Osteocyte (in vitro differentiated cells): ENCODE results near the gene GGA2. TPM values are rescaled to one million over a fixed set of nuclear protein-coding genes. Genes with fewer than 3 reads are reported as not detected.
A peak's percentile ranks its signal among the peaks of the same experiment; 100 is the strongest.

Experiments
- DNase-seq: peaks from one replicate; pipeline ENCODE4 v3.0.0; 2021; ENCODE audit warnings: mixed read lengths; ENCODE audit not compliant: unreplicated experiment; ENCODE audit errors: extremely low spot score
- H3K27ac Mint-ChIP-seq: one replicate; pipeline ENCODE4 v1.8.0; 2021; ENCODE audit warnings: mild to moderate bottlenecking, mixed read lengths; ENCODE audit not compliant: unreplicated experiment
- H3K27me3 Mint-ChIP-seq: one replicate; pipeline ENCODE4 v1.8.0; 2021; ENCODE audit warnings: mixed read lengths; ENCODE audit not compliant: unreplicated experiment
- H3K36me3 Mint-ChIP-seq: one replicate; pipeline ENCODE4 v1.8.0; 2021; ENCODE audit warnings: mixed read lengths; ENCODE audit not compliant: unreplicated experiment
- H3K4me1 Mint-ChIP-seq: one replicate; pipeline ENCODE4 v1.8.0; 2021; ENCODE audit warnings: mixed read lengths; ENCODE audit not compliant: unreplicated experiment
- H3K4me3 Mint-ChIP-seq: one replicate; pipeline ENCODE4 v1.8.0; 2021; ENCODE audit warnings: mild to moderate bottlenecking, moderate library complexity, mixed read lengths; ENCODE audit not compliant: unreplicated experiment
- H3K9me3 Mint-ChIP-seq: one replicate; pipeline ENCODE4 v1.8.0; 2021; ENCODE audit warnings: mixed read lengths; ENCODE audit not compliant: unreplicated experiment
- total RNA-seq: library from RNA; stranded (reverse); gene quantifications from 2 replicates; pipeline ENCODE4 v1.2.1, GENCODE V29; 2021
- TF ChIP-seq, protein P1 (sequence below): fragments of 200-600 bp; sonication (generic); IDR thresholded peaks from 2 replicates; pipeline ENCODE4 v1.5.0; 2021; ENCODE audit warnings: antibody characterized with exemption, mild to moderate bottlenecking, moderate library complexity

The GGA2 gene
- total RNA-seq, 1 donor from 2014 or later = 59.7 TPM

DNA sequence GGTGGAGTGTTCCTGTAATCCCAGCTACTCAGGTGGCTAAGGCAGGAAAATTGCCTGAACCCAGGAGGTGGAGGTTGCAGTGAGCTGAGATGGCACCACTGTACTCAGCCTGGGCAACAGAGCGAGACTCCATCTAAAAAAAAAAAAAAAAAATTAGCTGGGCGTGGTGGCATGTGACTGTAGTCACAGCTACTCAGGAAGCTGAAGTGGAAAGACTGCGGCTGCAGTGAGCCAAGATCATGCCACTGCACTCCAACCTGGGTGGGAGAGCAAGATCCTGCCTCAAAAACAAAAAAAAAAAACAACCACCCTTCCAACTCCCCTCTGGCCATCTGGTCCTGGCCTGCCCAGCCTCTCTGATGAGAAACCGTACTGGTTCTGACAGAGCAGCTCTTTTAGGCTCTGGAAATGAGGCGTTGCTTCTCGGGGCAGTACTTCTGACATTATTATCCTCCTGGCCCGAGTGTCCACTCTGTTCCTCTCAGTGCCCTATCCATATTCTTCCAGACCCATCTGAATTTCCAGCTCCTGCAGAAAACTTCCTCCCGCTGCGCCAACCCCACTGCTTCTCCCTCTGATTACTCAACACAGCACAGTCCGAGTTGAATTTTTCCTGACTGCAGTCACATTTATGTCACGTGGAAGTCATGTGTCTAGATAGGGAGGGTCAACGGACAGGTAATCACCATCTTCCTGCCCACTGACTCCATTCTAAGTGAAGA, 13.3 kb downstream of the GGA2 start:
- Mint-ChIP-seq H3K4me3 (no peak overlapping the region), H3K27me3 (no peaks in the 10 kb centered on the region), H3K4me1 (peaks cover 26% of the 10 kb centered on the region), H3K9me3 (no peaks in the 10 kb centered on the region), H3K27ac (peak overlapping the region; percentile 58), H3K36me3 (peaks cover 15% of the 10 kb centered on the region)
- TF ChIP-seq, protein P1, sequence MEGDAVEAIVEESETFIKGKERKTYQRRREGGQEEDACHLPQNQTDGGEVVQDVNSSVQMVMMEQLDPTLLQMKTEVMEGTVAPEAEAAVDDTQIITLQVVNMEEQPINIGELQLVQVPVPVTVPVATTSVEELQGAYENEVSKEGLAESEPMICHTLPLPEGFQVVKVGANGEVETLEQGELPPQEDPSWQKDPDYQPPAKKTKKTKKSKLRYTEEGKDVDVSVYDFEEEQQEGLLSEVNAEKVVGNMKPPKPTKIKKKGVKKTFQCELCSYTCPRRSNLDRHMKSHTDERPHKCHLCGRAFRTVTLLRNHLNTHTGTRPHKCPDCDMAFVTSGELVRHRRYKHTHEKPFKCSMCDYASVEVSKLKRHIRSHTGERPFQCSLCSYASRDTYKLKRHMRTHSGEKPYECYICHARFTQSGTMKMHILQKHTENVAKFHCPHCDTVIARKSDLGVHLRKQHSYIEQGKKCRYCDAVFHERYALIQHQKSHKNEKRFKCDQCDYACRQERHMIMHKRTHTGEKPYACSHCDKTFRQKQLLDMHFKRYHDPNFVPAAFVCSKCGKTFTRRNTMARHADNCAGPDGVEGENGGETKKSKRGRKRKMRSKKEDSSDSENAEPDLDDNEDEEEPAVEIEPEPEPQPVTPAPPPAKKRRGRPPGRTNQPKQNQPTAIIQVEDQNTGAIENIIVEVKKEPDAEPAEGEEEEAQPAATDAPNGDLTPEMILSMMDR = no peak
- no peak for DNase-seq

DNA sequence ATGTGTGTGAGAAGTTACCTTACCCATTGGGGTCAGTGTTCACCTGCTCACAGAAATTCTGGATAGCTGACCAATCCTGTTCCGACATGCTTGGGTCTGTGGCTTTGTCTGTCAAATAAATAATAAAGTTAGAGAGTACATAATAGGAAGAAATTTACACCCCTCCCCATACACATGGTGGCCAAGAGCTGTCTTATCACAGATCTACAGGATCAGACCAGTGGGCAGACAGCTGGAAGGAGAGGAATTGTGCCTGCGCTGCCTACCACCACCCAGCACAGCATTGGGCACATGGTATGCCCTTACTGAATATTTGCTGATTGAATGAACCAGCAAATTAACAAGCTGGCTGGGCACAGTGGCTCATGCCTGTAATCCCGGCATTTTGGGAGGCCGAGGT, 14.6 kb downstream of the GGA2 start:
- Mint-ChIP-seq H3K27ac (no peak overlapping the region), H3K36me3 (peaks cover 23% of the 10 kb centered on the region), H3K27me3 (no peaks in the 10 kb centered on the region), H3K4me3 (no peak overlapping the region), H3K9me3 (no peaks in the 10 kb centered on the region), H3K4me1 (peaks cover 31% of the 10 kb centered on the region)
- TF ChIP-seq, protein P1 = no peak
- no peak for DNase-seq

DNA sequence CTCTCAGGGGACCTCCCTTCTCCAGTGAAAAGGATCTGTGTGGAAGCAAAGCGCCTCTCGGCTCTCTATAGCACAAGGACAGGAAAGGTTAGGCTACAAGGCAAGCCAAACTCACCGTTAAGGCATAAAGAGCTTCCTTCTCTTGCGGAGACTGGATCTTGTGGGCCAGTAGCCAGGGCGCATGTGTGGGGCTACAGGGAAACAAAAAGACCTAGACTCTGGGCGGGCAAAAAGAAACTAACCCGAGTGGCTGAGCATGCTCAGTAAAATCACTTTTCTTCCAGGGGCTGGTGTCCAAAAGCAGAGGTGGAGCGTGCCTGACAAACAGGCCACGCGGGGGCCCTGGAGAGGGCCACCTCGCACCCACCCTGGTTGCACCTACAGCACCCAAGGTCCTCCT, 16.1 kb downstream of the GGA2 start:
- Mint-ChIP-seq H3K36me3 (peaks cover 30% of the 10 kb centered on the region), H3K9me3 (no peaks in the 10 kb centered on the region), H3K4me1 (peaks cover 31% of the 10 kb centered on the region), H3K27ac (no peak overlapping the region), H3K27me3 (no peaks in the 10 kb centered on the region), H3K4me3 (no peak overlapping the region)
- no peak for DNase-seq
- TF ChIP-seq, protein P1 = no peak

DNA sequence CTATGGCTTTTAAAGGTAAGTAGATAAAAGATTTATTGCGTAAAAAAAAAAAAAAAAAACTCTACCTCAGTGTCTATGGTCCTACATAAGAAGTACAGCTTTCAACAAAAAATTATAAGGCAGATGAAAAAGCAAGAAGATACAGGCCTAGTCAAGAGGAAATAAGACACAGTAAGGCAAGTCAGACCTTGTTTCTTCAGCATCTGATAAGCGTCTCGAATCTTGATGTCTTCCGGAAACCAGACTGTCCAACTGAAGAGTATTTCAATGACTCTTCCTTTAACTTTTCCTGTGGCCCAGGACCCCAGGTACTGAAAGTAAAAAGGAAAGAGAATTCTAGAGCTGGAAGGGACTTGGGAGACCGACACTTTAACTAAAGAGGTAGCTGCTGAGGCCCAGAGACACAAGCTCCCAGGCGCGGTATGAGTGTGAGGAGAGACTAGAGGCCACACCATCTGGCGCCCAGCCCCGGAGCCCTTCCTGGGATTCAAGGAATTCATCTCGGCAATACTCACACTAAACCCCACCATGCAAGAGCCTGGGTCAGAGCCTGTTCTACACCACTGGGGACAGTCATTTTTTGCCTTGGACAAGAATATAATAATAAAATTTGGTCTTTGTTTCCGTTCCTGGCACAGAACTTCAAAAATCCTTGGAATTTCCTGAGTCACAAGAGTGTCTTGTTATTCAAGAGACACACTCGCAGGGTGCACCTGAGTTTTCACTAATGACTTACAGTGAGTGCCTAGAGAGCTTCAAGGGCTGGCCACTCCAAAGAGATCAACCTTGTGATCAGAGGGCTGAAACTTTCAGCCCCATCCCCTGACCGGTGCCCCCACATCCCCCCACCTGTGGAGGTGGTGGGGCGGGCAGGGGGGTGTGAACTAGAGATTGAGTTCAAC, 18.6 kb downstream of the GGA2 start:
- Mint-ChIP-seq H3K4me1 (peaks cover 21% of the 10 kb centered on the region), H3K4me3 (no peak overlapping the region), H3K27ac (no peak overlapping the region), H3K27me3 (no peaks in the 10 kb centered on the region), H3K36me3 (peaks cover 34% of the 10 kb centered on the region), H3K9me3 (no peaks in the 10 kb centered on the region)
- TF ChIP-seq, protein P1 = no peak
- DNase-seq = no peak

DNA sequence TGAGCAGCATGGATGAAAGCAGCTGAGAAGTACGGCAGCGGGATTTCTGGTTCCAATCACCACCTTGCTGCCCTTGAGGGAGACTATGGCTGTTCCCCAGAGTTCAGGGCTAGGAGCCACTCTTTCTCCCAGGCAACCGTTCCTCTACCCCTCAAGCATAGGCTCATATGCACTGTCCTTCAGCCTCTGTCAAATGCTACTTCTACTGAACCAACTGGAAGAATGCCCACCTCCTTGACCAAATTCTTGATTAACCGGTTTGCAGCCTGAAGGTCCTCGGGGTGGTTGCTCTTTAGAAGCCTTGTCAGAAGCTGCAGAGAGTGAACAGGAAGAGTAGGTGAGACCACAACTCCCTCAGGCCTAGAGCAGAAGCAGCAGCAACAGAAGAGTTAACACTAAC, 23.8 kb downstream of the GGA2 start:
- TF ChIP-seq, protein P1 = no peak
- no peaks in the 10 kb centered on the region for H3K9me3 Mint-ChIP-seq
- no peak for DNase-seq
- no peaks in the 10 kb centered on the region for H3K27me3 Mint-ChIP-seq
- H3K36me3 Mint-ChIP-seq = peaks cover 47% of the 10 kb centered on the region
- peaks cover 2% of the 10 kb centered on the region for H3K4me1 Mint-ChIP-seq
- H3K27ac Mint-ChIP-seq = no peak overlapping the region
- H3K4me3 Mint-ChIP-seq = no peak overlapping the region
